OCI-LY1 (cell line): Measurements from ENCODE around the gene PDZD7.

ENCODE experiments used
- CTCF ChIP-seq: fragments of 200-600 bp; sonication (generic), shearing (Covaris generic); IDR thresholded peaks from 2 replicates; pipeline ENCODE4 v1.5.1; 2017; ENCODE audit warnings: mild to moderate bottlenecking, antibody characterized with exemption, low read length, moderate library complexity, mixed read lengths
- EZH2 ChIP-seq: fragments of 200-600 bp; sonication (generic), shearing (Covaris generic); IDR thresholded peaks from 2 replicates; pipeline ENCODE4 v1.8.0; 2017; ENCODE audit warnings: borderline replicate concordance, mixed run types, mild to moderate bottlenecking, antibody characterized with exemption, low read length, moderate library complexity, mixed read lengths

DNA sequence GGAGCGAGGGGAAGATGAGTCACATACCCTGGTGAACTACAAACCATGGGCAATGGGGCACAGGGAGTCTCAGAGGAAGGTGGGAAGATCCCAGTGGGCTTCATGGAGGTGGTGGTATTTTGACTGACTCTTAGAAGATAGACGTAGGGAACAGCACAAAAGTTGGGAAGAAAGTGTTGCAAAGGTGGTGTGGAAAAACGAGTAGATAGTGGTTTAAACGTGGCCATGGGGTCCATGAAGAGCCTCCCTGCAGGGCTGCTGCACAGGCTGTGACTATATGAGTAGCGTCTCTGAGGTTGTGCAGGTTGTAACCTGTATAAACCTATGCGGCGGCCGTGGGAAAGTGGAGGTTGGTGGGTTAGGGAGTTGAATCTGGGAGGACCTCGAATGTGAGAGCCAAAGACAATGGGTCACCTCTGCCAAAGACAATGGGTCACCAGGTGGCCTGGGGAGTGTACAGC lies 17.5 kb downstream of the PDZD7 start:
- TF ChIP-seq CTCF (no peak), EZH2 (no peak)
